Measurements from ENCODE around the gene REV1. TPM values are rescaled to one million over a fixed set of nuclear protein-coding genes. Genes with fewer than 3 reads are reported as not detected.

Gene REV1
- total and polyA plus RNA-seq, 9 of the 15 experiments (the other 6 are each of a cell fraction or from before 2014, with no cell fraction given), result 12.8 to 54.4 (median 29.6) TPM

DNA sequence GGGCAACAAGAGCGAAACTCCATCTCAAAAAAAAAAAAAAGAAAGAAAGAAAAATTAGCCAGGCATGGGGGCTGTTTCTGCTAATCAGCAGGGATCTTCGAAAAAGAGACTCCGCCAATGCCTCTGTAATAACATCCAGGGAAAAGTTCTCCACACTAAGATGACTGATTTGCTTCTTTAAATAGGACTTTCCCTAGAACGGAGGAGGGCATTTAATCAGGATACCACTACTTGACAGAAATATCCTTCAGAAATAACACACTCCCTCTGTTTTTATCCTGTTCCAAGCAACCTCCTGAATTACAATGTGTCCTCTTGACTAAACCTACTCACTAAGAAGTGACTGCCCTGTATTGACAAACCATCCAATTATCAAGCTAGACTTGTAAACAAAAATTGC is 21.7 kb downstream of the REV1 start:
- CTCF ChIA-PET (ENCODE audit: low intra/inter-chr PET ratio), result no interaction called here
- TF ChIP-seq, protein P1, sequence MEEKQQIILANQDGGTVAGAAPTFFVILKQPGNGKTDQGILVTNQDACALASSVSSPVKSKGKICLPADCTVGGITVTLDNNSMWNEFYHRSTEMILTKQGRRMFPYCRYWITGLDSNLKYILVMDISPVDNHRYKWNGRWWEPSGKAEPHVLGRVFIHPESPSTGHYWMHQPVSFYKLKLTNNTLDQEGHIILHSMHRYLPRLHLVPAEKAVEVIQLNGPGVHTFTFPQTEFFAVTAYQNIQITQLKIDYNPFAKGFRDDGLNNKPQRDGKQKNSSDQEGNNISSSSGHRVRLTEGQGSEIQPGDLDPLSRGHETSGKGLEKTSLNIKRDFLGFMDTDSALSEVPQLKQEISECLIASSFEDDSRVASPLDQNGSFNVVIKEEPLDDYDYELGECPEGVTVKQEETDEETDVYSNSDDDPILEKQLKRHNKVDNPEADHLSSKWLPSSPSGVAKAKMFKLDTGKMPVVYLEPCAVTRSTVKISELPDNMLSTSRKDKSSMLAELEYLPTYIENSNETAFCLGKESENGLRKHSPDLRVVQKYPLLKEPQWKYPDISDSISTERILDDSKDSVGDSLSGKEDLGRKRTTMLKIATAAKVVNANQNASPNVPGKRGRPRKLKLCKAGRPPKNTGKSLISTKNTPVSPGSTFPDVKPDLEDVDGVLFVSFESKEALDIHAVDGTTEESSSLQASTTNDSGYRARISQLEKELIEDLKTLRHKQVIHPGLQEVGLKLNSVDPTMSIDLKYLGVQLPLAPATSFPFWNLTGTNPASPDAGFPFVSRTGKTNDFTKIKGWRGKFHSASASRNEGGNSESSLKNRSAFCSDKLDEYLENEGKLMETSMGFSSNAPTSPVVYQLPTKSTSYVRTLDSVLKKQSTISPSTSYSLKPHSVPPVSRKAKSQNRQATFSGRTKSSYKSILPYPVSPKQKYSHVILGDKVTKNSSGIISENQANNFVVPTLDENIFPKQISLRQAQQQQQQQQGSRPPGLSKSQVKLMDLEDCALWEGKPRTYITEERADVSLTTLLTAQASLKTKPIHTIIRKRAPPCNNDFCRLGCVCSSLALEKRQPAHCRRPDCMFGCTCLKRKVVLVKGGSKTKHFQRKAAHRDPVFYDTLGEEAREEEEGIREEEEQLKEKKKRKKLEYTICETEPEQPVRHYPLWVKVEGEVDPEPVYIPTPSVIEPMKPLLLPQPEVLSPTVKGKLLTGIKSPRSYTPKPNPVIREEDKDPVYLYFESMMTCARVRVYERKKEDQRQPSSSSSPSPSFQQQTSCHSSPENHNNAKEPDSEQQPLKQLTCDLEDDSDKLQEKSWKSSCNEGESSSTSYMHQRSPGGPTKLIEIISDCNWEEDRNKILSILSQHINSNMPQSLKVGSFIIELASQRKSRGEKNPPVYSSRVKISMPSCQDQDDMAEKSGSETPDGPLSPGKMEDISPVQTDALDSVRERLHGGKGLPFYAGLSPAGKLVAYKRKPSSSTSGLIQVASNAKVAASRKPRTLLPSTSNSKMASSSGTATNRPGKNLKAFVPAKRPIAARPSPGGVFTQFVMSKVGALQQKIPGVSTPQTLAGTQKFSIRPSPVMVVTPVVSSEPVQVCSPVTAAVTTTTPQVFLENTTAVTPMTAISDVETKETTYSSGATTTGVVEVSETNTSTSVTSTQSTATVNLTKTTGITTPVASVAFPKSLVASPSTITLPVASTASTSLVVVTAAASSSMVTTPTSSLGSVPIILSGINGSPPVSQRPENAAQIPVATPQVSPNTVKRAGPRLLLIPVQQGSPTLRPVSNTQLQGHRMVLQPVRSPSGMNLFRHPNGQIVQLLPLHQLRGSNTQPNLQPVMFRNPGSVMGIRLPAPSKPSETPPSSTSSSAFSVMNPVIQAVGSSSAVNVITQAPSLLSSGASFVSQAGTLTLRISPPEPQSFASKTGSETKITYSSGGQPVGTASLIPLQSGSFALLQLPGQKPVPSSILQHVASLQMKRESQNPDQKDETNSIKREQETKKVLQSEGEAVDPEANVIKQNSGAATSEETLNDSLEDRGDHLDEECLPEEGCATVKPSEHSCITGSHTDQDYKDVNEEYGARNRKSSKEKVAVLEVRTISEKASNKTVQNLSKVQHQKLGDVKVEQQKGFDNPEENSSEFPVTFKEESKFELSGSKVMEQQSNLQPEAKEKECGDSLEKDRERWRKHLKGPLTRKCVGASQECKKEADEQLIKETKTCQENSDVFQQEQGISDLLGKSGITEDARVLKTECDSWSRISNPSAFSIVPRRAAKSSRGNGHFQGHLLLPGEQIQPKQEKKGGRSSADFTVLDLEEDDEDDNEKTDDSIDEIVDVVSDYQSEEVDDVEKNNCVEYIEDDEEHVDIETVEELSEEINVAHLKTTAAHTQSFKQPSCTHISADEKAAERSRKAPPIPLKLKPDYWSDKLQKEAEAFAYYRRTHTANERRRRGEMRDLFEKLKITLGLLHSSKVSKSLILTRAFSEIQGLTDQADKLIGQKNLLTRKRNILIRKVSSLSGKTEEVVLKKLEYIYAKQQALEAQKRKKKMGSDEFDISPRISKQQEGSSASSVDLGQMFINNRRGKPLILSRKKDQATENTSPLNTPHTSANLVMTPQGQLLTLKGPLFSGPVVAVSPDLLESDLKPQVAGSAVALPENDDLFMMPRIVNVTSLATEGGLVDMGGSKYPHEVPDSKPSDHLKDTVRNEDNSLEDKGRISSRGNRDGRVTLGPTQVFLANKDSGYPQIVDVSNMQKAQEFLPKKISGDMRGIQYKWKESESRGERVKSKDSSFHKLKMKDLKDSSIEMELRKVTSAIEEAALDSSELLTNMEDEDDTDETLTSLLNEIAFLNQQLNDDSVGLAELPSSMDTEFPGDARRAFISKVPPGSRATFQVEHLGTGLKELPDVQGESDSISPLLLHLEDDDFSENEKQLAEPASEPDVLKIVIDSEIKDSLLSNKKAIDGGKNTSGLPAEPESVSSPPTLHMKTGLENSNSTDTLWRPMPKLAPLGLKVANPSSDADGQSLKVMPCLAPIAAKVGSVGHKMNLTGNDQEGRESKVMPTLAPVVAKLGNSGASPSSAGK (IDR thresholded peaks at IDR 0.05), result no peak
- TF ChIP-seq RB1 (IDR thresholded peaks at IDR 0.05; ENCODE audit: low read depth), result no peak
- no peak for TF ChIP-seq HEY1 (CRISPR knock-in tag; IDR thresholded peaks at IDR 0.05; ENCODE audit: borderline replicate concordance)
- no peak for TF ChIP-seq ZNF282 (CRISPR knock-in tag; IDR thresholded peaks at IDR 0.05)
- TF ChIP-seq ZKSCAN8 (CRISPR knock-in tag; IDR thresholded peaks at IDR 0.05), result no peak
- TF ChIP-seq WHSC1 (IDR thresholded peaks at IDR 0.05; ENCODE audit: low read length), result no peak
- no peak for TF ChIP-seq TBL1XR1 (IDR thresholded peaks at IDR 0.05; ENCODE audit: low read length in 2 of 2)
- TF ChIP-seq, protein P2, sequence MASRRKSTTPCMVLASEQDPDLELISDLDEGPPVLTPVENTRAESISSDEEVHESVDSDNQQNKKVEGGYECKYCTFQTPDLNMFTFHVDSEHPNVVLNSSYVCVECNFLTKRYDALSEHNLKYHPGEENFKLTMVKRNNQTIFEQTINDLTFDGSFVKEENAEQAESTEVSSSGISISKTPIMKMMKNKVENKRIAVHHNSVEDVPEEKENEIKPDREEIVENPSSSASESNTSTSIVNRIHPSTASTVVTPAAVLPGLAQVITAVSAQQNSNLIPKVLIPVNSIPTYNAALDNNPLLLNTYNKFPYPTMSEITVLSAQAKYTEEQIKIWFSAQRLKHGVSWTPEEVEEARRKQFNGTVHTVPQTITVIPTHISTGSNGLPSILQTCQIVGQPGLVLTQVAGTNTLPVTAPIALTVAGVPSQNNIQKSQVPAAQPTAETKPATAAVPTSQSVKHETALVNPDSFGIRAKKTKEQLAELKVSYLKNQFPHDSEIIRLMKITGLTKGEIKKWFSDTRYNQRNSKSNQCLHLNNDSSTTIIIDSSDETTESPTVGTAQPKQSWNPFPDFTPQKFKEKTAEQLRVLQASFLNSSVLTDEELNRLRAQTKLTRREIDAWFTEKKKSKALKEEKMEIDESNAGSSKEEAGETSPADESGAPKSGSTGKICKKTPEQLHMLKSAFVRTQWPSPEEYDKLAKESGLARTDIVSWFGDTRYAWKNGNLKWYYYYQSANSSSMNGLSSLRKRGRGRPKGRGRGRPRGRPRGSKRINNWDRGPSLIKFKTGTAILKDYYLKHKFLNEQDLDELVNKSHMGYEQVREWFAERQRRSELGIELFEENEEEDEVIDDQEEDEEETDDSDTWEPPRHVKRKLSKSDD (conservative IDR thresholded peaks at IDR 0.05; ENCODE audit: low read length), result no peak

More for the DNA sequence above, 21.7 kb downstream of the REV1 start:
- Histone ChIP-seq H3K27ac (ENCODE audit: extremely low read depth, low read depth, low read length) (no peak overlapping the region), H3K9me1 (ENCODE audit: control insufficient read depth, insufficient read depth, low read length) (no peaks in the 10 kb centered on the region), H3K4me2 (ENCODE audit: insufficient read depth, low read length) (no peak overlapping the region), H3K9ac (ENCODE audit: insufficient read depth in 1 of 2, low read depth in 2 of 2, low read length in 2 of 2) (no peak overlapping the region), H3K79me2 (ENCODE audit: control insufficient read depth, insufficient read depth, low read length) (peaks cover 92% of the 10 kb centered on the region), H3K4me3 (no peak overlapping the region), H3K27me3 (ENCODE audit: control insufficient read depth in 2 of 2, insufficient read depth in 2 of 2, low read length in 2 of 2) (no peaks in the 10 kb centered on the region), H2AFZ (ENCODE audit: low read depth, low read length) (no peak overlapping the region), H3K36me3 (ENCODE audit: control insufficient read depth, insufficient read depth, low read length) (peaks cover 13% of the 10 kb centered on the region; the same call in 2 of the 3 replicates), H3K9me3 (replicated peaks; ENCODE audit: control insufficient read depth, insufficient read depth, low read depth, low read length) (0 out of 2 replicates have a peak, but pooled peaks cover 2% of the 10 kb centered on the region), H3K4me1 (replicated peaks in 1 of 2; ENCODE audit: control insufficient read depth in 2 of 2, insufficient read depth in 2 of 2, low read length in 2 of 2) (peaks cover 4 to 9% of the 10 kb centered on the region in 2 experiments; a peak in 3 of 5 replicates), H4K20me1 (replicated peaks; ENCODE audit: control insufficient read depth, insufficient read depth, low read length) (no peaks in the 10 kb centered on the region)
- BruUV-seq (replicated peaks), result no TSS peak
- intact Hi-C loops (cut with micrococcal nuclease), result no loop called here
- in situ Hi-C loops (cut with MboI), result no loop called here
- ATAC-seq (no peak), DNase-seq (ENCODE audit: extremely low read depth in 1 of 4, low spot score in 3 of 4) (no peak), FAIRE-seq (no peak)
- POLR2A ChIA-PET, result no interaction called here
- WGBS (ENCODE audit: insufficient coverage, low coverage, missing lambda C conversion rate), result 85% methylated on average over 3 of the region's 4 CpGs
